Sigmoid colon (tissue), 4 donors: ENCODE measurements around the gene SHANK1.
"Not testable (repeated sequence)": the region's sequence is repeated elsewhere in the genome, so short reads cannot be mapped to it uniquely, and the experiment has no call there.

Experiments used
- POLR2A ChIP-seq, 2 donors: fragments of 450-650 bp; IDR thresholded peaks; one replicate each; pipeline ENCODE4 v1.6.1; 2016; ENCODE audit warnings: antibody characterized with exemption in 2 of 2, mild to moderate bottlenecking in 2 of 2, moderate library complexity in 2 of 2
- POLR2AphosphoS5 ChIP-seq, 4 donors: sonication (generic); formaldehyde crosslinking; IDR thresholded peaks; one replicate each; pipeline ENCODE4 v1.6.1; 2017; ENCODE audit warnings: antibody characterized with exemption in 4 of 4
- TF ChIP-seq, protein P1 (sequence below), 4 experiments: fragments of 450-650 bp in 3 of 4; fragments of 200-600 bp in 1 of 4; IDR thresholded peaks; one replicate each; pipeline ENCODE4 v1.5.1; 2016 to 2019; ENCODE audit warnings: antibody characterized with exemption in 4 of 4, mild to moderate bottlenecking in 3 of 4, moderate library complexity in 2 of 4

GRCh38 chr19:50618379-50618778, 101.2 kb downstream of the SHANK1 start:
- TF ChIP-seq POLR2AphosphoS5, POLR2A (IDR thresholded peaks at IDR 0.05): not testable (repeated sequence)
- TF ChIP-seq, protein P1, sequence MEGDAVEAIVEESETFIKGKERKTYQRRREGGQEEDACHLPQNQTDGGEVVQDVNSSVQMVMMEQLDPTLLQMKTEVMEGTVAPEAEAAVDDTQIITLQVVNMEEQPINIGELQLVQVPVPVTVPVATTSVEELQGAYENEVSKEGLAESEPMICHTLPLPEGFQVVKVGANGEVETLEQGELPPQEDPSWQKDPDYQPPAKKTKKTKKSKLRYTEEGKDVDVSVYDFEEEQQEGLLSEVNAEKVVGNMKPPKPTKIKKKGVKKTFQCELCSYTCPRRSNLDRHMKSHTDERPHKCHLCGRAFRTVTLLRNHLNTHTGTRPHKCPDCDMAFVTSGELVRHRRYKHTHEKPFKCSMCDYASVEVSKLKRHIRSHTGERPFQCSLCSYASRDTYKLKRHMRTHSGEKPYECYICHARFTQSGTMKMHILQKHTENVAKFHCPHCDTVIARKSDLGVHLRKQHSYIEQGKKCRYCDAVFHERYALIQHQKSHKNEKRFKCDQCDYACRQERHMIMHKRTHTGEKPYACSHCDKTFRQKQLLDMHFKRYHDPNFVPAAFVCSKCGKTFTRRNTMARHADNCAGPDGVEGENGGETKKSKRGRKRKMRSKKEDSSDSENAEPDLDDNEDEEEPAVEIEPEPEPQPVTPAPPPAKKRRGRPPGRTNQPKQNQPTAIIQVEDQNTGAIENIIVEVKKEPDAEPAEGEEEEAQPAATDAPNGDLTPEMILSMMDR (IDR thresholded peaks at IDR 0.05), result not testable (repeated sequence)
